ENCODE data around the gene CACNA1E. TPM values are rescaled to one million over a fixed set of nuclear protein-coding genes. Genes with fewer than 3 reads are reported as not detected.

The CACNA1E gene
- total RNA-seq, 1 experiment from 2014 or later: 0.05 TPM

GRCh38 chr1:181554465-181554864 is 71.1 kb downstream of the CACNA1E start:
- intact Hi-C loops (cut with micrococcal nuclease): no loop called here
- no peak overlapping the region for H3K4me3 Mint-ChIP-seq (ENCODE audit: unreplicated experiment)
- H3K36me3 Mint-ChIP-seq (ENCODE audit: insufficient read depth, unreplicated experiment): no peaks in the 10 kb centered on the region
- no peak overlapping the region for H3K27ac Mint-ChIP-seq (ENCODE audit: low read depth, unreplicated experiment)
- no peaks in the 10 kb centered on the region for H3K4me1 Mint-ChIP-seq (ENCODE audit: insufficient read depth, unreplicated experiment)
- no peaks in the 10 kb centered on the region for H3K9me3 Mint-ChIP-seq (ENCODE audit: unreplicated experiment)
- BruUV-seq (replicated peaks): no TSS peak
- ChIA-PET POLR2A (no interaction called here), CTCF (interaction anchor here (0.7 to 1.7 kb wide), 2 partner anchors 16 to 76 kb away, joined by 3 to 4 read pairs; no protein-coding TSS in a partner anchor)
- no peak for TF ChIP-seq CTCF (IDR thresholded peaks at IDR 0.05; ENCODE audit: unreplicated experiment)
- DNase-seq (ENCODE audit: unreplicated experiment): no peak
- peaks cover 33% of the 10 kb centered on the region for H3K27me3 Mint-ChIP-seq (ENCODE audit: insufficient read depth, unreplicated experiment)

GRCh38 chr1:181556631-181557030 is 73.3 kb downstream of the CACNA1E start:
- CTCF ChIA-PET: interaction anchor here (0.6 to 1.1 kb wide), 2 partner anchors 39 to 42 kb away, joined by 3 to 4 read pairs; no protein-coding TSS in a partner anchor
- DNase-seq (ENCODE audit: unreplicated experiment): no peak
- TF ChIP-seq CTCF (IDR thresholded peaks at IDR 0.05; ENCODE audit: unreplicated experiment): no peak
- no peaks in the 10 kb centered on the region for H3K36me3 Mint-ChIP-seq (ENCODE audit: insufficient read depth, unreplicated experiment)
- H3K27me3 Mint-ChIP-seq (ENCODE audit: insufficient read depth, unreplicated experiment): peaks cover 16% of the 10 kb centered on the region
- no peaks in the 10 kb centered on the region for H3K9me3 Mint-ChIP-seq (ENCODE audit: unreplicated experiment)
- H3K4me3 Mint-ChIP-seq (ENCODE audit: unreplicated experiment): no peak overlapping the region
- POLR2A ChIA-PET: no interaction called here
- intact Hi-C loops (cut with micrococcal nuclease): no loop called here
- BruUV-seq (replicated peaks): no TSS peak
- H3K27ac Mint-ChIP-seq (ENCODE audit: low read depth, unreplicated experiment): no peak overlapping the region
- no peaks in the 10 kb centered on the region for H3K4me1 Mint-ChIP-seq (ENCODE audit: insufficient read depth, unreplicated experiment)

- no TSS peak for BruUV-seq (replicated peaks)
- CTCF ChIA-PET: interaction anchor here (0.6 to 1.1 kb wide), 6 partner anchors 17 to 380 kb away, joined by 3 to 4 read pairs (median 3); no protein-coding TSS in a partner anchor
Measured at GRCh38 chr1:181557313-181557712, 74.0 kb downstream of the CACNA1E start.

GRCh38 chr1:181558416-181558815 is 75.1 kb downstream of the CACNA1E start:
- ChIA-PET CTCF (interaction anchor here (0.6 to 1.1 kb wide), 5 partner anchors 11 to 379 kb away, joined by 3 to 4 read pairs (median 3); no protein-coding TSS in a partner anchor), POLR2A (no interaction called here)
- intact Hi-C loops (cut with micrococcal nuclease): no loop called here
- no peak overlapping the region for H3K27ac Mint-ChIP-seq (ENCODE audit: low read depth, unreplicated experiment)
- no peak for TF ChIP-seq CTCF (IDR thresholded peaks at IDR 0.05; ENCODE audit: unreplicated experiment)
- H3K27me3 Mint-ChIP-seq (ENCODE audit: insufficient read depth, unreplicated experiment): peaks cover 3% of the 10 kb centered on the region
- H3K9me3 Mint-ChIP-seq (ENCODE audit: unreplicated experiment): no peaks in the 10 kb centered on the region
- no peaks in the 10 kb centered on the region for H3K36me3 Mint-ChIP-seq (ENCODE audit: insufficient read depth, unreplicated experiment)
- no peak for DNase-seq (ENCODE audit: unreplicated experiment)
- no peak overlapping the region for H3K4me3 Mint-ChIP-seq (ENCODE audit: unreplicated experiment)
- no TSS peak for BruUV-seq (replicated peaks)
- no peaks in the 10 kb centered on the region for H3K4me1 Mint-ChIP-seq (ENCODE audit: insufficient read depth, unreplicated experiment)

More at GRCh38 chr1:181557313-181557712, 74.0 kb downstream of the CACNA1E start:
- POLR2A ChIA-PET: interaction anchor here (0.6 kb wide), 1 partner anchor 14 kb away, joined by 3 read pairs; no protein-coding TSS in a partner anchor
- no peak for TF ChIP-seq CTCF (IDR thresholded peaks at IDR 0.05; ENCODE audit: unreplicated experiment)
- no peaks in the 10 kb centered on the region for H3K4me1 Mint-ChIP-seq (ENCODE audit: insufficient read depth, unreplicated experiment)
- no peaks in the 10 kb centered on the region for H3K9me3 Mint-ChIP-seq (ENCODE audit: unreplicated experiment)
- no peak for DNase-seq (ENCODE audit: unreplicated experiment)
- no peaks in the 10 kb centered on the region for H3K36me3 Mint-ChIP-seq (ENCODE audit: insufficient read depth, unreplicated experiment)
- H3K4me3 Mint-ChIP-seq (ENCODE audit: unreplicated experiment): no peak overlapping the region
- H3K27ac Mint-ChIP-seq (ENCODE audit: low read depth, unreplicated experiment): no peak overlapping the region
- peaks cover 9% of the 10 kb centered on the region for H3K27me3 Mint-ChIP-seq (ENCODE audit: insufficient read depth, unreplicated experiment)
- intact Hi-C loops (cut with micrococcal nuclease): no loop called here

Measured in MCF 10A (cell line).